ENCODE data around the gene ADAM33. TPM values are rescaled to one million over a fixed set of nuclear protein-coding genes. Genes with fewer than 3 reads are reported as not detected.

ADAM33 gene
- total and polyA plus RNA-seq, 2 of the 8 experiments (the other 6 are each of a cell fraction or from before 2014, with no cell fraction given), result 4.2 to 6.0 TPM

- no peaks in the 10 kb centered on the region for H3K36me3 ChIP-seq (ENCODE audit: control insufficient read depth in 2 of 4, insufficient read depth in 4 of 4, low read length in 3 of 4)
- H3K56ac ChIP-seq (replicated peaks; ENCODE audit: insufficient read length, low read depth, low read length), result no peak overlapping the region
- no peaks in the 10 kb centered on the region for H4K20me1 ChIP-seq (replicated peaks in 1 of 2; ENCODE audit: control insufficient read depth in 1 of 2, insufficient read depth in 2 of 2, low read length in 2 of 2)
- H3K23ac ChIP-seq (ENCODE audit: insufficient read length), result no peak overlapping the region
- ChIA-PET CTCF (ENCODE audit: partially characterized antibody) (interaction anchor here (0.7 kb wide), 1 partner anchor 36 kb away, joined by 5 read pairs; the partner anchor contains the start of gene ADAM33), POLR2A (ENCODE audit: partially characterized antibody) (no interaction called here)
- no peaks in the 10 kb centered on the region for H3K79me2 ChIP-seq (ENCODE audit: control insufficient read depth in 1 of 2, insufficient read depth in 2 of 2, low read length in 2 of 2)
- no peak overlapping the region for H3K18ac ChIP-seq (ENCODE audit: extremely low read depth, low read length)
- no peak overlapping the region for H3K4ac ChIP-seq (replicated peaks; ENCODE audit: insufficient read length, low read depth, low read length)
- FAIRE-seq (no peak), DNase-seq (ENCODE audit: low read depth in 1 of 2, low spot score in 2 of 2) (peak in 1 of 2 experiments; percentile 17)
- H3K27me3 ChIP-seq (replicated peaks in 1 of 4; ENCODE audit: control insufficient read depth in 3 of 4, extremely low read depth in 1 of 4, insufficient read depth in 3 of 4, low read length in 3 of 4), result no peaks in the 10 kb centered on the region; a peak in 2 of 7 replicates
- no peak overlapping the region for H2BK12ac ChIP-seq (ENCODE audit: low read depth, low read length)
- no peaks in the 10 kb centered on the region for H3K9me3 ChIP-seq (ENCODE audit: insufficient read depth in 2 of 2, low read depth in 1 of 2, low read length in 1 of 2)
- H3K4me1 ChIP-seq (replicated peaks in 1 of 4; ENCODE audit: control insufficient read depth in 3 of 4, insufficient read depth in 4 of 4, low read length in 3 of 4), result no peaks in the 10 kb centered on the region
- H3K4me3 ChIP-seq (ENCODE audit: extremely low read depth in 1 of 4, insufficient read depth in 2 of 4, low read depth in 3 of 4, low read length in 4 of 4), result no peak overlapping the region
- no peaks in the 10 kb centered on the region for H3K79me1 ChIP-seq (ENCODE audit: low read depth, low read length)
- H2AK5ac ChIP-seq (ENCODE audit: low read depth, low read length), result no peak overlapping the region
- no peak overlapping the region for H4K91ac ChIP-seq (replicated peaks; ENCODE audit: insufficient read length, low read length)
- no peak overlapping the region for H2AFZ ChIP-seq (ENCODE audit: low read length)
- no peak overlapping the region for H3K14ac ChIP-seq (ENCODE audit: insufficient read length)
- WGBS, 2 experiments (ENCODE audit: extremely low coverage in 1 of 2, insufficient coverage in 1 of 2, insufficient read length in 1 of 2, insufficient replicate concordance in 2 of 2, low coverage in 1 of 2, low lambda C conversion rate in 2 of 2, missing lambda C conversion rate in 1 of 2), result 74% methylated on average over 5 of the region's 5 CpGs; no CpG with 5 or more reads in 1 of the 2 experiments
- no peaks in the 10 kb centered on the region for H3K23me2 ChIP-seq (ENCODE audit: low read depth, low read length)
- H2BK15ac ChIP-seq (ENCODE audit: low read length), result no peak overlapping the region
- H3K4me2 ChIP-seq (ENCODE audit: insufficient read depth in 1 of 2, low read depth in 2 of 2, low read length in 2 of 2), result no peak overlapping the region
- H2BK5ac ChIP-seq (ENCODE audit: low read depth, low read length), result no peak overlapping the region
- no peak overlapping the region for H4K8ac ChIP-seq (ENCODE audit: extremely low read depth, insufficient read depth, low read length)
- H2BK120ac ChIP-seq (replicated peaks; ENCODE audit: low read depth, low read length), result no peak overlapping the region
- H2BK20ac ChIP-seq (ENCODE audit: low read length), result no peak overlapping the region
- no peak overlapping the region for H4K5ac ChIP-seq (ENCODE audit: insufficient read length, low read depth, low read length)
- H3K27ac ChIP-seq (ENCODE audit: low read depth, low read length), result no peak overlapping the region
- H3K9ac ChIP-seq (replicated peaks in 1 of 4; ENCODE audit: extremely low read depth in 1 of 4, low read depth in 3 of 4, low read length in 3 of 4), result no peak overlapping the region
- TF ChIP-seq KDM1A (IDR thresholded peaks at IDR 0.05; ENCODE audit: borderline replicate concordance, low read length), result no peak
- no peak for TF ChIP-seq RAD21 (IDR thresholded peaks at IDR 0.05 in 1 of 2, conservative IDR thresholded peaks at IDR 0.05 in 1 of 2; ENCODE audit: low read depth in 2 of 2, low read length in 2 of 2)
- no peak for TF ChIP-seq TCF12 (IDR thresholded peaks at IDR 0.05; ENCODE audit: low read depth, low read length)
- no peak for TF ChIP-seq HDAC6 (IDR thresholded peaks at IDR 0.05; ENCODE audit: low read depth, low read length)
- no peak for TF ChIP-seq EZH2 (IDR thresholded peaks at IDR 0.05; ENCODE audit: low read depth, low read length, severe bottlenecking)
- no peak for TF ChIP-seq TAF1 (IDR thresholded peaks at IDR 0.05; ENCODE audit: low read depth, low read length)
Measured at GRCh38 chr20:3646067-3646440, 35.8 kb downstream of the ADAM33 start.

All from H1 (cell line).